ENCODE results near the gene DLEC1.

Gene DLEC1

DNA sequence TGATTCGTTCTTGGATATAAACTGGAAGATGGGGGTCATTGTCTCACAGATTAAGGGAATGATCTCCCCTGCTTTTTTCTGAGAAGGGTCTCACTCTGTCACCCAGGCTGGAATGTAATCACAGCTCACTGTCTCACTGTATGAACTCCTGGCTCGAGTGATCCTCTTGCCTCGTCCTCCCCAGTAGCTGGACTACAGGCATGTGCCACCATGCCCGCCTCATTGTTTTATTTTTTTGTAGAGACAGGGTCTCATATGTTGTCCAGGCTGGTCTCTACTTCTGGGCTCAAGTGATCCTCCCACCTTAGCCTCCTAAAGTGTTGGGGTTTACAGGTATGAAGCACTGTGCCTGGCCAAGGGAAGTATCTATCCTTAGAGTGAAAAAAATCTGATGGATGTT, 131.7 kb downstream of the DLEC1 start:
- no peak overlapping the region for H3K4me3 ChIP-seq (ENCODE audit: low read length)
- no peak overlapping the region for H3K27ac ChIP-seq (ENCODE audit: low read depth, low read length)
- WGBS, result 87% methylated on average over 4 of the region's 4 CpGs

DNA sequence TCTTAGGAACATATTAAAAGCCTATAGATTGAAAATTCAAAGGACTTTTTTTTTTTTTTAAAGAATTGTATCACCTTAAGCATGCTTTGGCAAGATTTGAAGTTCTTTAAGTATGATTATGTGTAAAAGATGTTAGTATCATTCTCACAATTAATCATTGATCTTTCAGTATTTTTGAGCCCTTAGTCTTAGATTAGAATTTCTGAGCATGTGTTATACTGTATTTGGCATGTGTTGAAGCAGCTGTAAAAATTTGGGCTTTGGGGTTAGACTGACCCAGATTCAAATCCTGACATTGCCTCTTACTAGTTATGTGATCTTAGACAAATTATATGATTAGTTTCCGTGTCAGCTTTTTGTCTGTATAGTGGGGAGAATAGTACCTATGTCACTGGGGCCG, 132.6 kb downstream of the DLEC1 start:
- Histone ChIP-seq H3K9ac (ENCODE audit: low read depth, low read length) (no peak overlapping the region), H3K36me3 (ENCODE audit: insufficient read depth, low read length) (no peaks in the 10 kb centered on the region), H3K4me3 (ENCODE audit: low read length) (no peak overlapping the region), H3K4me1 (ENCODE audit: insufficient read depth, low read length) (peaks cover 27% of the 10 kb centered on the region), H3K9me3 (ENCODE audit: insufficient read depth, low read depth, low read length) (no peaks in the 10 kb centered on the region), H3K27me3 (ENCODE audit: insufficient read depth, low read length) (no peaks in the 10 kb centered on the region), H3K27ac (ENCODE audit: low read depth, low read length) (no peak overlapping the region)
- 83% methylated on average over 2 of the region's 2 CpGs for WGBS

More for the DNA sequence above, 131.7 kb downstream of the DLEC1 start:
- no peak overlapping the region for H3K9ac ChIP-seq (ENCODE audit: low read depth, low read length)
- H3K4me1 ChIP-seq (ENCODE audit: insufficient read depth, low read length), result peaks cover 27% of the 10 kb centered on the region
- no peaks in the 10 kb centered on the region for H3K27me3 ChIP-seq (ENCODE audit: insufficient read depth, low read length)
- no peaks in the 10 kb centered on the region for H3K9me3 ChIP-seq (ENCODE audit: insufficient read depth, low read depth, low read length)
- no peaks in the 10 kb centered on the region for H3K36me3 ChIP-seq (ENCODE audit: insufficient read depth, low read length)

Measured in HUES64 (cell line).